ENCODE data around the gene PRKD3.

PRKD3 gene

DNA sequence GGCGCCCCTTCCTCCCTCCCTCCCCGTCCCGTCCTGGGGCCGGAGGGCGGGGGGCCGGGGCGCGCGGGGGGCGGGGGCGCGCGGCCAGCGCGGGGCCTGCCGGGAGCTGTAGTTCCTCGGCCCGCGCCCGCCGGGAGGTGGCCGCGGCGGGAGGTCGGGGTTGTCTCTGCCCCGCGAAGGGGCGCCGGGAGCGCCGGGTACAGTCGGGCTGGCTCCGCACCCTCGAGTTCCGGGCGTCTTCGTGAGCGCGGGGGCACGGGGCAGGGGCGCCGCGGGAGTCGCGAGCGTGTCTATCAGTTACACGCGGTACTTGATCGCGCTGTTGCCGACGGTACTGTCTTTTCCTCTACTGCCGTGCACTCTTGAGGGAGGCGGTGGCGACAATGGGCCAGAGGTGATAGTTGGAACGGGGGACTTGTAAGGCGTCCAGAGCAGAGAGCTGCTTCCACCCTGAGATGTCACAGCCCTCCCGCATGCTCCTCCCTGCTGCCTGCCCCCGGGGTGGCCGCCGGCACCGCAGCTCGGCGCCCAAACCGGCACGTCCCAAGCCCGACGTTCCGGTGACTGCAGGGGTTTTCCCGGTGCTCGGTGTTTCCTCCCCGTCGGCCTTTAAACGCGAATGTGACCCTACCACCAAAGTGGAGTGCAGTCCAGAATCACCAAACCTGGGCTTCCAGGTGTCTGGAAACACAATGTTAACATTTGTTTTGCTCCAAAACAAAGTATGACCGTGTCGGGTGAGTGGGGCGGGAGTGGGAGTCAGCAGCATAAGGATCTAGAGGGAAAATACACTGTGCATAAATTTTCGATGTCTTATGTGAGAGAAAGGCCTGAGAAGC, at the start of gene PRKD3:
Gene PRKD3 (minus strand): TSS at position 48 of the 839 bp plus-strand sequence. CDS start 8,309 bp downstream, outside the sequence.
- no peak for DNase-seq (ENCODE audit: low spot score)

DNA sequence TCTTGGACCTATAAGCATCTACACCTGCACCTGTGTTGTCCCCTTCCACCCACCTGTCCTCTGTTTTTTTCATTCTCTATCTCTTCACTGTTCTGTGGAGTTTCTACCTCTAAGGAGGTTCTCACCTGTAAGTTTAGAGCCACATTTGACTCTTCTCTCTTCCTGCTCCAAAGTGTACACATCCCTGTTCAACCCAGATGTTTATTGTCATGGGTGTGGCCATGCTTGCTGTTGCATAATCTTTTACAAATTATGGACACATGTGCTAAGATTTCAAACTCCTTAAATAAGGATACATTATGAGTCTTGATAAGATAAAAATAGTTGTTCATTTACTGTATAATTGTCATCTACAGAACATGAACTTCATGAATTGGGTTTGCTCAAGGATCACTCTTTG, 47.4 kb upstream of the PRKD3 start:
- no peak for DNase-seq (ENCODE audit: low spot score)

DNA sequence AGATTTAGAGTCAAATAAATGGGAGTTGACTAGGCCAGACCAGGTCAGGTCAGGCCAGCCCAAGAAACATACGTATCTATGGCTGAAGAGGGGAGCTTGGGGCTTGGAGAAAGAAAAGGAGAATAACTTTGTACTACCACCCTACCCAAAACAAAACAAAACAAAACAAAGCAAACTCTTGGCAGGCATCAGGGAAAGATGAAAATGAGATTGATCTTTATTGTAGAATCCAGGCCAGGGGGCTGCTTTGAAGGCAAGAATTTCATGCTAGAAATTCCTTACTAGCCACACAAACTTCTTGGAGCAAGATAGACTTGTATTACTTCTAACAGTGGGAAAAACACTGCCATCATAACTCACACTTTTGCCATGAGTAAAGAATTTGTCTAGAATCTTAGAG, 46.0 kb upstream of the PRKD3 start:
- DNase-seq (ENCODE audit: low spot score), result no peak

DNA sequence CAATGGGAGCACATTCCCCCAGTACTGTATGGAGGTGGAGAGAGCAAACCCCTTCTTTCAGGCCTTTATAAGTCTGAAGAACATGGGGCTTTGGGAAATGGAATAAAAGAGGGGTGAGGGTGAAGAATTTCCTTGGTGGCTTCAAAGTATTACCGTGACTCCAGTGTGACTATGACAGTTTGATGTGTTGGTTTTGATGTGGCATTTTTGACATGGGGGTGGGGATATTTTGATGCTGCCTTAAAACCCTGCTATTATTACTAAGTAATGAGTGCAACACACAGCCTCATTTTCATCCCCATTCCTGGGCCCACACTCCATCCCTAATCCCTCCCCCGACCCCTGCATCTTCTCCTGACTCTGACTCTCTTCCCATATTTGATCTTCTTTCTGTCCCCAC, 43.4 kb upstream of the PRKD3 start:
- no peak for DNase-seq (ENCODE audit: low spot score)

DNA sequence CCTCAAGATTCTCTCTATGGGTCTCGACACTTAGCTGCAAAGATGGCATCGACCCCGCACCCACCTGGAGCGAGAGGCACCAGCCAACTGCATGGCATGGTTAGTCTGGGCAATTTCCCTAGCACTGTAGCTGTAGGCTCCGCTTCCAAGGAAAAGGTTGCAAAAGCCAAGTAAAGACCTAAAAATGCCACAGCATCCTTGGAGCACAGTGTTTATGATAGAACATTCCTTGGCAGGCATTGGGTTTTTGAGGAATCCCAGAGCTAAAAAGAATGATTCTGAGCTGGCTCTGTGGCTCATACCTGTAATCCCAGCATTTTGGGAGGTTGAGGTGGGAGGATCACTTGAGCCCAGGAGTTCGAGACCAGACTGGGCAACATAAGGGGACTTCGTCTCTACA, 42.7 kb upstream of the PRKD3 start:
- no peak for DNase-seq (ENCODE audit: low spot score)

DNA sequence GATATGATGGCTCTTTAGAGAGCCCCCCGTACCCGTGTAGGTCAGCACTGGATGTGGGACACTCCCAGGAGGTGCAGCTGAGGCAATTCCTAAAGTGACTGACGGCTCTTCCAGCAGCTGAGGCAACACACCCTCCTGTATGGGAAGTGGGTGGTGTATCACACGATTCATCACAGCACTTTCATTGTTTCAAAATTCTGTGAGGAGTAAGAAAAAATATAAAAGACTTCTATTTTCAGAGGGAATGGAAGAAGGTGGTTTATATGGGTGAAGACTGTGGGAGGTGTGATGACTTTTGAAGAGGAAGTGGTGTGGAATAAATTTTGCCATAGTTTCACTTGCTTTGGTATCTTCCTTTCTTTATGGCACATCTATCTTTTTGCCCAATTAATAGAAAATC, 42.1 kb upstream of the PRKD3 start:
- DNase-seq (ENCODE audit: low spot score), result no peak

DNA sequence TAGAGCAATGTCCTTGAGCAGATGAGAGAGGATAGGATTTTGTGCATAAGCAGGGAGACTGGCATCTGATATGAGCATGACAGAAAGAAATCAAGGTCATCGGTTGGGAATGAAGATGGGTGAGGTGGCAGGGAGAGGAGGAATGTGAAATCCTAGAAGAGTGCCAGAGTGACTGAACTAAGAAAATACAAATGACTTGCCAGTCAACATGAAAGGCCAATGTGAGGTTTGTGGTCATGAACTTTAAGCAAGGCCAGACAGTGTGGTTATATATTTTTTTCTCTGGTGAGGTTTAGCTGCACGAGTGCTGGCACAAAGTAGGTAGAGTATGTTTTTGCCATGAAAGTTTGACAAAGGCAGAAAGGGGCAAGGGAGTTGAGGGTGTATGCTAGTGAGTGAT, 41.0 kb upstream of the PRKD3 start:
- DNase-seq (ENCODE audit: low spot score), result no peak

DNA sequence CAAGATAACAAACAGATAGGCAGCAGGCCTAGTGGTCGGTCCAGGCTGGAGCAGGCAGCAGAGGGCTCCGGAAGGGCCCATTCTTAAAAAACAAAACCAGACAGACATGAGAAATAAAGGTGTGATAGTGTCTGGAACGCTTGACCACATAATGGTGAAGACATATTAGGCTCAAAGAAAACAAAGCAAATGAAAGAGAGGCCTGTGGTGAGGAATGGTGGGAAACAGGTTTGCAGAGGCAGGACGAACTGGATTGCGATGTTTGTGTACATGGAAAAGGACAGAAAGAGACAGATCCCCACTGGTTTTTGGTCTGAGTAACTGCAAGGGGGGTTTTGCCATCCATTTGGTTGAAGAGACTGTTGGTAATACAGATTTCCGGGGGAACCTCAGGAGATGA, 39.7 kb upstream of the PRKD3 start:
- no peak for DNase-seq (ENCODE audit: low spot score)

DNA sequence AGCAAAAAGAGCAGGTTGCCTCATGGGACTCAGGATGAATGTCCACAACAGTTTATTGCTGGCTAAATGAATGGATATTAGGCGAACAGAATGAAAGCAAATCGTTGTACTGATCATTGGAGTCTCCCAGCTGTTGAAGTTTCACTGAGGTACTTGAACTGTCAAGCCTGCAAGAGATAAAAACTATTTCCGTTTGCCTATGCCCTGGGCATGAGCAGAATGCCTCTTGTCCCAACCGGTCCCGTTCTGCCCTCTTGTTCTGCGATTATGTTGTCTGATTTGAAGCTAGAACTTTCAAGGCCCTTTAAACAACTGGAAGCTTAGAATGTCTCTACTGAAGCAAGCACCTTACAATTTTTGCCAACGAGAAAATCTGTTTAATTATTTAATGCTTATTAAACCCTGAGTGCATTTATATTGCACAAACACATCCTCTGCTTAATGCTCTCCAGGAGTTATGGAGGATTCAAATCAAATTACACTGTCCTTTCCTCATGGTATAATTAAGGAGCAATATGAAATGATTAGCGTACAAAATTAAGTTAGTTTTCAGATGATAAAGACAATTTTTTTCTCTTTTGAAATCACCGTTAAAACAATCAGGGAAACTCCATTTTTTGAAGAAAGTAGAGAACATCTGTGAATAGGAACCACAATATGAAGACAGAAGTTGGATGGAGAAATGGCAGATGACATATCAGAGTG, 37.5 kb upstream of the PRKD3 start:
- DNase-seq (ENCODE audit: low spot score), result no peak

DNA sequence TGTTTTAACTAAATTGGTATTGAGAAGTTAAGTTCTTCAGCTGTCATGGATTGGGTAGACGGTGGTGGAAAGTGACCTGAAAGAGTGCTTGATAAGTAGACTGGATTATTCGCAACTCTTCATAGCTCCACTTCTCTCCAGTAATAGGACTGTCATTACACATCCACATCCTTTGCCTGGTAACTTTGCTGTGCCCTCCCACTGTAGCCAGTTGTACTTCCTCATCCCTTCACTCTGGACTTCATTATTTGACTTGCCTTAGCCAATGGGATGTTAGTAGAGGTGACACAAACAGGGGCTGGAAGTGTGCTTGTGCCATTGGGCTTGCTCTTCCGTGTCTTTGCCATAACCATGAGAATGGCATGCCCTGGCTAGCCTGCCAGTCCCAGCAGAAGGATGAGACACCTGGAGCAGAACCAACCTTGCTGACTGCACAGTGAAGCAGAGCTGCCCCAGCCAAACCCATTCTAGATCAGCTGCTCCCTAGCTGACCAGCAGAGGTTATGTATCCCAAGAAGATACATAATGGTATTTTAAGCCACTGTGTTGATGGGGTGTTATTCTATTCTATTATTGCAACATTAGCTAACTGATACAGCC, 36.7 kb upstream of the PRKD3 start:
- no peak for DNase-seq (ENCODE audit: low spot score)

DNA sequence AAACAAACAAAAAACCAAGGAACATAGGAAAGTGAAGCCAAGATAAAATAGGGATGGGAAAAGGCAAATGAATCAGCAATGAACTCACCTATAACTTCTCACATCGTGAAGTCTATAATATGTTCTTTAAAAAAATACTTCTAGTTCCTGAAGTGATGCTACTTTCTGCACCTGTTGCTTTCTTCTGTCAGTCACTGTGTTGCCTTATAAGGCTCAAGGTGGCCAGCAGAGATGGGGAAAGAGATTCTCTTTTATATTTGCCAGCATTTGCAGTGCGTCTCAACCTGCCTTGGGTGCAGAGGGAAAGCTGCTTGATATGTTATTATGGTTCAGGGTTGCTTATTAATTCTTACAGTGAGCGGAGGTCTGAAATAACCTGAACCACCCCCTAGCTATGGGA, 33.8 kb upstream of the PRKD3 start:
- DNase-seq (ENCODE audit: low spot score), result no peak

DNA sequence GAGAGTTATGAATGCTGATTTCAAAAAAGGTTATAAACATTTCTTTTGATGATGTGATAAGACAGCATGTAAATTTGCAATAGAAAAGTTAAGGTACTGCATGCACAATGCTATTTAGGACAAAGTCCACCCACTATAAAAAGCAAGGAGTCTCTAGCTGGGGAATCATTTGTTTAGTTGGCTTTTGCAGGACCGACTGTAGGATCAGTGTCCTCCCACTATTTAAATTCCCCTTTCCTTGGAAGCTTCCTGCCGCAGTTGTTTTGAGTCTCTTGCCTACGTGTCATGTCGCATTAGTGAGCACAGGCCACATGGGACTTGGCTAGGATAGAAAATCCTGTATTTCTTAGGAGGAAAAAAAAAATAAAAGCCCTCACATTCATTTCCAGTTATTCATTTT, 32.9 kb upstream of the PRKD3 start:
- no peak for DNase-seq (ENCODE audit: low spot score)

DNA sequence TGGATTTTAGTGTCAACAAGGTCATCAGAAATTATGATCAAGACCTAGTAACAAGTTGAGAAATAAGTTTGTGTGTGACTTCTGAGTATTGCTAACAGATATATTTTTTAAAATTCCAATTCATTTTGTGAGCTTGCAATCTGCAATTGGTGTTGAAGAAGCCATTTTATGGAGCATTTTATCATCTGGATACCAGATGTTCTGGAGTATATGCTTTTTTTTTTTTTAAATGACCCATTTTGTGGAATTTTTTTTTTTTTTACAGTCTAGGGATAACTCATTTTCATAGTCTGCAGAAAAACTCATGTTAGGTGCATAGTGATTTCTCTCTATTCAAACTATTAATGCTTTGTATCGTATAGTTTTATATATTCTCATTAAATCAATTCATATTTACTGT, 32.4 kb upstream of the PRKD3 start:
- no peak for DNase-seq (ENCODE audit: low spot score)

DNA sequence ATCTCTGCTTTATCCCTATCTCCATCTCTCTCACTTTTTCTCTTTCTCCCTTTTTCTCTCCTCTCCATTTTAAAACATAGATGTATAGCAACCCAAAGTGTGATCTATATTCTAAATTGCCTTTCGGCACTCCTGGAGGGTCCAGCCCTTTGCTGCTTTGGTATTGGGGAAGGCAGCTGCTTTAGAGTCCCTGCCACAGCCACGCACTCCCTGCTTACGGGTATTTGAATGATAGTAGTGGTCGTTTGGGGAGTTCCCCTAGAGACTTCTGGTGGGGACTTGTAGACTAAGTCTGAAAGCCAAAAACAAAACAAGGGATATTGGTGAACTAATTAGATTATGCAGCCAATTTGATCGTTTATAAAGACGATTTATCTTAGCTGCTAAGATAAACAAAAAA, 31.7 kb upstream of the PRKD3 start:
- DNase-seq (ENCODE audit: low spot score), result no peak

DNA sequence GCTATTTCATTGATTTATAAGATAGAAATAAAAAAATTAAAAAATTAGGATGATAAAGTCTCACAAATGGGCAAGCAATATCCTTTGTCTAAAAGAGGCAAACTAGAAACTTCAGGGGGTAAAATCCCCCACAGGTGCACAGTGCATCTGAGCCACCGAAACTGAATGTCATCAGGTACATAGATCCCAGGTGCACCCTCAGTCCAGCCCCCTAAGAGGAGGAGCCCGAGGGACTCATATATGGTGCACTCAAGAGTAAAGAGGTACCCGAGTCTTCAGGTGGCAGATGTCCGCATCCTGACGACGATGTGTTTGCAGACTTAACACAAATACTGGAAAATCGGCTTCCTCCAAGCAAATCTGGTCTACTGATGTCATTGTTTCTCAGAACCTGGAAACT, 31.1 kb upstream of the PRKD3 start:
- DNase-seq (ENCODE audit: low spot score), result no peak

DNA sequence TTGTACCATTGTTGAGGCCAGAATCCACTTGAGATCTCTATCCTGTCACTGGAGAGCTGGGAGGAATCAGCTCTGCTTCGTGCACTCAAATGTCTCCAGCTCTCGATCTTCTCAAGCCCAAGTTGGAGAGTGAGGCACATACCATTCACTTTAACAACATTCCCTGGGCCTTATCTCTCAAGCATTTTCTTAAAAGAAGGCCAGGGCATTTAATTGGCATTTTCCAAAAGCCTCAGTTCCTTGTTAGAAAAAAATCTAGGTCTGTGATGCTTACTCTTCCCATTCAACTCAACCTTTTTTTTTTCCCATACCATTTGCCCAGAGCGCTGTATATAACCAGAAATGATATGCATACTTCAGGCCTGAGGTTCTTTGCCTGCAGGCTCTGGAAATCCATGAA, 29.9 kb upstream of the PRKD3 start:
- DNase-seq (ENCODE audit: low spot score), result no peak

DNA sequence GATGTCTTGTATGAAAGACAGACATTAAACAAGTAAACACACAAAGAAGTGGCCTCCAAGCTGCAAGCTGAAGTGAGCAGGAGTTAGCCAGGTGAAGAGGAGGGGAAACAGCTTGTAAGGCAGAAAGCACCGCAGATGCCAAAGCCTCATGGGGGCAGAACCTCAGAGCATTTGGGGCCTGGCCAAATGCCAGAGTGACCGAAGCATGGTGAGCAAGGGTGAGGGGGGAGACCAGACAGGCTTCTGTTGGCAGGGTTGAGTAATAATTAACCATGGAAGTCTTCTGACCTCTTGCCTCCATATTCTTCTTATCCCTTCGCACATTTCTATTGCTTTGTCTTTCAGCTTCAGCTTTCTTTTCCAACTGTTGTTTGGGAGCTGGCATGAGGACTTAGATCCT, 25.4 kb upstream of the PRKD3 start:
- no peak for DNase-seq (ENCODE audit: low spot score)

DNA sequence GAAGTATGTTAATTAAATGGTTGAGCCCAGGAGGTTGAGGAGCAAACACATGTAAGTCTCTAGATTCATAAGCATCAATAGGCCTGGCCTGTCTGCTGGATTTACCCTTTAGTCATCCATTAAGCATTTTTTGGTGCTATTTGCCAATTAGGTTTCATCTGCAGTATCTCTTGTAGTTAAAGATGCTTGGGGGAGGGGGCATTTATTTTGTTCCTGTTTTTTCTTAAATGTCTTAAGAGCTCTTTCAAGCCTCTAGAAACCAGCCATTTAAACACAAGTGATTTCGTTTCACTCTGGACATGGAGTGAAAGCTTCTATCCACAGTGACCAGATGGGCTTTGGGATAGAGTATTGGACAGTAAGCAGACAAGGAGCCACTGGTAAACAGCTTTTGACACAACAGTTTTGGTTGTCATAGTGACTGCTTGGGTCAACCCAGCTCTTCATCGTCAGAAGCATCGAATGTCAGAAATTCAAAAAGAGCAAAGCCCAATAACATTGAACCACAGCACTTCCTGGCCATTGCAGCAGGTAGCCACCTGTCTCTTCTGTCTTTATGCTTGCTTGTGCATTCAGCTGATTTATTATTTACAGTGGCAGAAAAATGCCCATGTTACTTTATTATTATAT, 24.7 kb upstream of the PRKD3 start:
- DNase-seq (ENCODE audit: low spot score), result no peak

DNA sequence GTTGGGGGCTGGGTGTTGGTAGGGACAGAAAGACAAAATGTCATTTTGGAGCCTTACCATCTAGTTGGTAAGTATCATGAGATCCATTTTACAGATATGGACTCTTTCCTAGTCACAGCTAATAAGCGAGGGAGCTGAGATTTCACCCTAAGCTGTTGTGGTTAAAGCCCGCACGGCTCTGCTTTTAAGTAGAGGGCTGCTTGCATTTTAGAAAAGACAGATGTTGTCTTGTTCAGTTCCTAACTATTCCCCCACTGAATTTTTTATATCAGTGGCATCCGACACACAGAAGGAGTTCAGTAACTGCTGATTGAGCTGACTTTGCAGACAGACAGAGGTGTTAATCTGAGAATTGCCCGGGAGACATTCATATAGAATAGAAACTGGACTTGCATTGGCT, 23.5 kb upstream of the PRKD3 start:
- no peak for DNase-seq (ENCODE audit: low spot score)

DNA sequence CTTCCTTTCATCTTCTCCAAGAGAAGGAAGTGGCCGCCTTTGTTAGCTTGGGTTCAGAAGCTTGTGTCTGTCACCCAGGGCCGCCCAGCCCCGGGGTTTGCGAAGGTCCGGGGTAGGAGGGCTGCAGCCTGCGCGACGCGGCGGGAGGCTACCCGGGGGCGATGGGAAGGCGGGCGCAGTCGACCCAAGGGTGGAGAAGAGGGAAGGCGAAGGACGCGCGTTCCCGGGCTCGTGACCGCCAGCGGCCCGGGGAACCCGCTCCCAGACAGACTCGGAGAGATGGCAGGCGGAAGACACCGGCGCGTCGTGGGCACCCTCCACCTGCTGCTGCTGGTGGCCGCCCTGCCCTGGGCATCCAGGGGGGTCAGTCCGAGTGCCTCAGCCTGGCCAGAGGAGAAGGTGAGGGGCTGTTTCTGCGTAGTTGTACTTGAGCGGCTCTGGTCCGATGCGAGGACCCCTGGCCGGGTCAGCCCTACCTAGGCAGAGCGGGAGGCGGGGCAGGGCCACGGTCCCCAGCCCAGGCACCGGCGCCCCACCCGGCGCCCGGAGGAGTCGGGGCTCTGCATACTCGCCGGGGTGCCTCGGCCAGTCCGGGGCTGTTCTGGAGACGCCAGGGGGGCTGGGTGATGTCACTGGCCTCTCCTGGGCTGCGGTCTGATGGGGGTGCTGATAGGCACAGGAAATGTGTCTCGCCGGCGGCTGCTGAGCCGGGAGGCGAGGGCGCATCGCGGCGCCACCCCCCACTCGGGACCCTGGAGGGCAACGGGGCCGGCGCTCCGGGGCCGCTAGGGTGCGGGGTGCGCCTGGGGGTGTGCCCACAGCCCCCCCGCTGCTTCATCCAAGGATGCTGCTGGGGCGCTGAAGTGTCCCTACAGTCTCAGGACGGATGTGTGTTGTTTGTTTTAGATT, 20.1 kb upstream of the PRKD3 start, which contains the start of gene QPCT:
Gene QPCT (plus strand): TSS at position 178 of the 909 bp plus-strand sequence. CDS start 102 bp downstream, at position 280.
- DNase-seq (ENCODE audit: low spot score), result peak; percentile 68

Measured in kidney capillary endothelial cell (primary cell).